GM19025 (cell line): Measurements from ENCODE around the gene MYOM1.

Source experiments
- ATAC-seq: cut with Tn5 transposase; IDR thresholded peaks from one replicate; pipeline ENCODE4 v1.9.1; 2021; ENCODE audit warnings: mild to moderate bottlenecking, low read depth, moderate library complexity; ENCODE audit not compliant: unreplicated experiment

Gene MYOM1

DNA sequence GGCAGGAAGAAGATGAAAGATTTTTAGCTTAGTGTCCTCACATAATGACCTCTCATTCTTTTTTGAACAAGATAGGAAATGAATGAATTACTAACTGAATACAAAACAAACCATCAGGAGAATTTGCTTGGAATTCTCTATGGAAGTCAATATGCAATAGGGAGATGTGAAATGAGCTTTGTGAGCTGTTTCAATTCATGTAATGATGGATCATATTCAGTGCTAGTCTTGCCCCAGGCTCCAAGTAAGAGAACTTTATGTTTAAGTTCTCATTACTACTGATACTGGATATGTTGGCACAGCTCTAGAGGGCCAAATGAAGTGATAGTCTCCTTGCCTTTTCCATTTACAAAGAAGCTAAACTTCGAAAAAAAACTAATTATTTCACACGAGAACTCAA, 29.2 kb downstream of the MYOM1 start:
- ATAC-seq: no peak

DNA sequence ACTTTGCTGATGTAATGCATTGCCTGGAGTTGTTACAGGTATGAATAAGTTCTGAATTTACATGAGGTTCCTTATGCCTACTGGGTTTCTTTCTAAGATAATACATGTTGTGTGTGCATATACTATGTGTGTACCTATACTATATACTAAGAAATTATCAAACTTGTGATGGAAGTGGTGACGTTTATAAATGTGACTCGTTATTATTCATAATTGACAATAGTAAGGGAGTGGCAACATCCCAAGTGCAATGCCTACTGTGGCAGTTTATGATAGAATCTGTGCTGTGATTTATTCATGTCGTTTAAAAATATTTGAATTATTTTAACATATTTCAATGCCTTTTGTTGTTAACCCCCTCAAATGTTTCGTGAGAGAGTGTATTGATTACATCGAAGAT, 29.9 kb downstream of the MYOM1 start:
- no peak for ATAC-seq

DNA sequence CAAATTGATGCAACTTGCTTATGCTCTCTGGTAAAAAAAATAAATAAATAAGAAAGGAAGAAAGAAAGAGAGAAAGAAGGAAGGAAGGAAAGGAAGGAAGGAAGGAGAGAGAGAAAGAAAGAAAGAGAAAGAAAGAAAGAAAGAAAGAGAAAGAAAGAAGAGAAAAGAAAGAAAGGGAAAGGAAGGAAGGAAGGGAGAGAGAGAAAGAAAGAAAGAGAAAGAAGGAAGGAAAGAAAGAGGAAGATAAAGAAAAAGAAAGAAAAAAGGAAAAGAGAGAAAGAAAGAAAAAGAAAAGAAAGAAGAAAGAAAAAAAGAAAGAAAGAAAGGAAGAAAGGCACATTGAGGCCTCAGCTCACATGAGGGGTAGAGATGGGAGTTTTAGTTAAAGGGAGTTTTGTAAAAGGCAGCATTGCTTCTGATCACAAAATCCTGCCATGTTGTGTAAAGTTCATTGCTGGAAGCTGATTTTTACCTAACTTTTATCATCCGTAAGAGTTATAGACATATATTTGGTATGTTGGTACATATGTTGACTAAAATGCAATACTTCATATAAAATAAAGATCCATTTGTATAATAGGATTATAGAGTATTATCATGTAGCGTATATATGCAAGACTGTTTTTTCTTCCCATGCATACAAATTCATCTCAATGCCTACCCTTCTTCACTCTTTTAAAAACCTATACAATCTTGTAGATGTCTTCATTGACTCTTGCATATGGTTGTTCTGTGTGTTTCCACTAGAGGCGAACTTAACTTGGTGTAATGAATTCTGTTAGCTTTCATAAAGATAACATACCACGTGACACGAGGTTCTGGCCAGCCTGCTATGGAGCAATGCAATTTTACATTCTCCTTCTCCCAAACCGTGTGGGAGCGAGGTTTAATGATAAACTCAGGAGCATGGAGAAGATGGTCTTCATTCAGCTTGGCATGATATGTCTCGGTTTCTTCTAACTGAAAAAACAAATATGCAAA, 32.8 kb downstream of the MYOM1 start:
- ATAC-seq: no peak

DNA sequence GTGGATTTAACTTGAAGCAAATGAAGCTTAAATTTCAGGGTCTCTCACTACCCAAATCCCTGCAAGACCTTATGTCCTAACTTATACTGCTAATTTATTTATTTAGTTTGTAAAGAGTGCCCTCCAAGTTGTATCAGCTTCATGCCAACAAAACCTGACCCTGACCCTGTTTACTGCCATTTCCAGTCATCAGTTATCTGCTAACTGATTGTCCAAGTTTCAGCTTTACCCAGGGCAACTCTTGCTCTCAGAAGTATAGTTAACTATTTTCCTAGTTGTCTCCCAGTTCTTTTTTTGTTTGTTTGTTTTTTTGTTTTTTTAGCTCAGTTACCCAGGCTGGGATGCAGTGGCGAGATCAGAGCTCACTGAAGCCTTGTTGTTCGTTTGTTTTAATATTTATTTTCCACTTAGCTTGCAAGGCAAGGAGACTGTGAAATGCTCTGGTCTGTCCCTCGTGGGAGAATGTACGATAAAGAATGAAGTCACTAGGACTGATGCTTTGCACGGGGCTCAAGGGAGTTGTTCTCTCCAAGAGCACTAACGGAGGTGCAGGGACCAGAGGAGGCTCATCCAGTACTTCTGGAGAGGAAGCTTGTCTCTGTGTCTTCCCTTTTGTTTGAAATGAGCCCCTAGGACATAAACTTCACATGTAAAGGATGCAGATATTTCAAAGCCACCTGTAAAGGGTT, 35.3 kb downstream of the MYOM1 start:
- ATAC-seq: no peak

DNA sequence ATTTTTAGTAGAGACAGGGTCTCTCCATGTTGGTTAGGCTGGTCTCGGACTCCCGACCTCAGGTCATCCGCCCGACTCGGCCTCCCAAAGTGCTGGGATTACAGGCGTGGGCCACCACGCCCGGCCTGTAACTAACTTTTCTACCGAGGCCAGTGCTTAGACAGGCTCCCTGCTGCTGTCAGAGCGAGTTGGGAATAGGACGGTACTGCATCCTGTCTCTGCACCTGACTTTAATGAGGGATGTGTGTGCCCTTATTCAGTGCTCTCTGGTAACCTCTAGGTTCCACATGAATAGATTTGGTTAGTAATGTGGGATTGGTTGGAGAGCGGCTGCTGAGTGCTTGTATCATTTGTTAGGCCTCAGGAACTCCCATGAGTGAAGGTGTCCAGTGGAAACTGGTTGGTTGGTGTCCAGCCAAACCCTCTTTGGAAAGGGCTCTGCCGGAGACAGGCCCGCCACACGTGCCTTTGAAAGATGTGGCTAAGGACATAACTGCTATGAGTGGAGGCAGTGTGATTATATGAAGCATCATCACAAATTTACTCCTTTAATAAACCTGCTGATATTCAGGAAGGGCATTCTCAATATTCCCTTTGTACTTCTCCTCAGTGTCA, 36.6 kb downstream of the MYOM1 start:
- no peak for ATAC-seq

DNA sequence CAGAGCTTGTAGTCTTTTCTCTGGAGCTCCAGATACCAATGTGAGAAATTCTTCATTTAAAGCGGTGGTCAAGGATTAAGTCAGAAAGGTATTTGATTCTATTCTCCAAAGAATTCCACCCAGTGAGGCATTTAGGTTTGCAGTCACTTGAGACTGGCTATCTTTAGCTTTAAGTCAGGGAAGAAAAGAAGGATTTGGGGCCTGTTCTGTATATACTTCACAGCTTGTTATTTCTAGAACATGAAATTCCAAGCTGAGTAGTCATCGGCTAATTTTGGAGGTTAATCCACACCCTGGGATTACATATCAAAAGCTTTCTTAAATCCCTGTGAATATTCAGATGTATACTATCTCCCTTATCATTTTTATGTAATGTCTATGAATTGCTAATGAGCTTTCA, 39.4 kb downstream of the MYOM1 start:
- ATAC-seq: no peak

DNA sequence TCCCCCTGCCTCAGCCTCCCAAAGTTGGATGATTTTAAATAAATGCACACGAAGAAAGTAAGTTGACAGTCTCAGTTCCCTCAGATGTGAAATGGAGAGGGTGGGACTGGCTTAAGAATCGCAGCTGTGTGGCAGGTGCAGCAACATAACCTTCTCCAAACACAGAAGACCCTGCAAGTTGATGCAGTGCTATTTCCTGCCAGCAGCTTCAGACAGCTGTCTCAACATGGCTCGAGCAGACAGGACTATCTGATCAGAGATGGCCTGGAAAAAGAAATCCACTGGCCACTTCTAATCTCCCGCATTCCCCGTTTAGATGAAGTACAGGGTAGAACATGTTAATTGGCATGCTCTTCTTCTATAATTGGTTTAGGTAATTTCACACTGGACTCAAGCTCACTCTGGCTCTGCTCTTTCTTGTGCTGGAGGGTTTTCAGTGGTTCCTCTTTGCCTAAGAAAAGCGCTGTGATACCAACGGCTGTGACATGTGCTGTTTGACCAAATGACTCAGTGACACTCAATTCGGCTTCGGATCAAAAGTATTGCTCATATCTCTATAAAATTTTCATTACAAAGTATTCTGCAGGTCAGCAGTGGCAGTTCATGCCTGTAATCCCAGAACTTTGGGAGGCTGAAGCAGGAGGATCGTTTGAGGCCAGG, 40.2 kb downstream of the MYOM1 start:
- ATAC-seq: no peak

DNA sequence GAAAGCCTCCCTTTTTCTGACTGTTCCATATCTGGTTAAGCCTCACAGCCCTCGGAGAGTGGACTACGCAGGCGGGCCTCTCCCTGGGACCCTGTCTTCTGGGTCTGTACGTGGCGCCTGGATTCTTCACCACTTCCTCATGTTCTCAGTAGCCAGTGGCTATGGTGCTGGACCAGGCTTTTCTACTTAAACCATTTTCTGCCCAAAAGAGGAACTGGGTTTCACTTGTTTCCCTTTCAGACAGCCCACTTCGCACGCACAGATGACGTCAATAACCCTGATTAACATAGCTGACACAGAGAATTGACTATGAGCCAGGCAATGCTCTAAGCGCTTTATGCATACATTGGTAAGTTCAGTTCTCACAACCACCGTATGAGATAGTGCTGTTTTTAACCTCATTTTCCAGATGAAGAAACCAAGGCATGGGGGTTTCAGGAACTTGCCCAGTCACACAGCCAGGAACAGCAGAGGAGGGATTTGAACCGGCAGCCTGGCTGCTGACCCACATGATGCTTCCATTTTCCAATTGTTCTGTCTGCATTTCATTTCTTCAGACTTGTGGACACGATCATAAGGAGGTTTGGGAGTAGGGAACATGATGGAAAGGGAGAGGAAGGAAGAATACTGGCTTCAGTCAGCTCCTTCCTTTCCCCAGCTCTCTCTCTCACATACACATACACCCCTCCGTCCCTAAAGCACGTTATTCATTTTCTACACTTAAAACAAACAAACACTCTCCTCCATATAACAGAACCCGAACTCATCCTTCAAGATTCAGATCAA, 41.7 kb downstream of the MYOM1 start:
- peak; percentile 91 for ATAC-seq

DNA sequence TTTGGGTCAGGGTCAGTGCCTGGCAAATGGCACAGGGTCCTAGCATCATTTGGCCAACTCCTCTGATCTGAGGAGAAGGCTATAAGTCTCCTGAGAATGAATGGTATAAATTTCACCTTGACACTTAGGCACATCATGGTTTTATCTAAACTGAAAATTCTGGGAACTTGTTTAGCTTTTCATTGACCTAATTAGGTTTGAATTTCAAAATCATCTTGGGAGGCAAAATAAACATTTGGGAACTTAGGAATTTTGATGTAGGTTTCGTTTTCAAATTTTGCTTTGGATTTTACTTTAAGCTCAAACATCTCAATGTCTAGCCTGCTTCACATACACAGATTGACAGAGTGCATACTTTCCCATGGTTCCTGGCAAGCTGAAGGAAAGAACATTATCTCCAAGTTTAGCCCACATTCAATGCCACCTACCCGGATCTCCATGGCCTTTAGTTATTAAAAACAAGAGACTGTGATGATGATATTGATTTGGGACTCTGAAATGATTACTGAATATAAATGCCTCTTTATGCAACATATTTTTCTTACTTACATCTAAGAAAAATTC, 44.5 kb downstream of the MYOM1 start:
- no peak for ATAC-seq

DNA sequence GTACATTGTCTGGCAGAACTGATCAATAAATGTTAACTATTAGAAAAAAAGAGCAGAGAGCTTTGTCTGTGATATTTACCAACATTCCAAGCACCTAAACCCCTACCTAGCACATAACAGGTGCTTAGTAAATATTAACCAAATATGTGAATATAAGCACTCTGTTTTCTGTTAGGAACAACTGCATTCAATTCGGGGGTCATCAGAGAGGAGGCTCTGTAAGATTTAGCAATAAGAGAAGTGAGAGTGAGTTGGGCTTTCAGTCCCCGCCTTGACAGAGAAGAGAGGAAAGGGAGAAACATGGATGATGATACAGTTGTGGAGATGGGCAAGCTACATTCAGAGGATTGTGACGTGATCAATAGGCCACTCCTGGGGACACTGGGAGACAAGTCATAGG, 47.7 kb downstream of the MYOM1 start:
- no peak for ATAC-seq

DNA sequence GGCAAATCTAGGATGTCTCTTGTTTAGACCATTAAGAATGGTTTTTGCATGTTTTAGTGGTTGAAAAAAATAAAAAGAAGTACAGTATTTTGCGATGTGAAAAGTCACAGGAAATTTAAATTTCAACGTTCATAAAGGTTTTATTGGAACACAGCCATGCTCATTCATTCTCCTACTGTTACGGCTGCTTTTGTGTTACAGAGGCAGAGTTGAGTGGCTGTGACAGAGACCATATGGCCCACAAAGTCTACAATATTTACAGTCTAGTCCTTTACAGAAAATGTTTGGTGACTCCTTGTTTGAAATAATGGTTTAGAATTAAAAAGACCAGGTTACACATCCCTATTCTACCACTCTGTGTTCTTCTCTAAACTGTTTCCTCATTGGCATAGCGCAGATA, 48.1 kb downstream of the MYOM1 start:
- no peak for ATAC-seq

DNA sequence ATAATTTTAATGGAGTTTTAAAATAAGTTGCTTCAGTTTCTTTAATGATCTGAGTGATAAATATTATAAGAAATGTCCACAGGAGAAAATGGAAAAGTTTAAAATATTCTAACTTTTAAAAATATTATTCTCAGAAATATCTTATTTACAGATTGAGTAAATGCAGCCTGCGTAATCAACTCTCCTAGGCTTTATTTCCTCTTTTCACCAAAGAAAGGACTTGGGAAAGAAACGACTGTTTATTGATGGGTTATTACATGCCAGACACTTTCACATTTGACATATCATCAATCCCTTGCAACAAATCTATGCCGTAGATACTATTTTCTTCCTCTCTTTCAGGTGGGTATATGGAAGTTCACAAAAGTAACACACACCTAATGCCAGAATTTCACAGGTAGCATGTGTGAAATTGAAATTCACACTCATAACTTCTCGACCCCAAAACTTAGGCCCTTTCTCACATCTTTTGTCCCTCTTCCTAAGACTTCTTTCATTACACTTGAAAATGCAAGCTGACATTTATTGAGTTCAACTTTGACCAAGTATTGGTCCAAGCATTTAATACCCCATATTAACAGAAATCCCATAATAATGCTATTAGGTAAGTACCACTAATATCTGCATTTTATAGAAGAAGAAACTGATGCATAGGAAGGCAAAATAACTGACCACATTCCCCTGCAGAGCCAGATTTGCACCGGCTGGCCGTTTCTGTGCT, 49.2 kb downstream of the MYOM1 start:
- ATAC-seq: no peak

DNA sequence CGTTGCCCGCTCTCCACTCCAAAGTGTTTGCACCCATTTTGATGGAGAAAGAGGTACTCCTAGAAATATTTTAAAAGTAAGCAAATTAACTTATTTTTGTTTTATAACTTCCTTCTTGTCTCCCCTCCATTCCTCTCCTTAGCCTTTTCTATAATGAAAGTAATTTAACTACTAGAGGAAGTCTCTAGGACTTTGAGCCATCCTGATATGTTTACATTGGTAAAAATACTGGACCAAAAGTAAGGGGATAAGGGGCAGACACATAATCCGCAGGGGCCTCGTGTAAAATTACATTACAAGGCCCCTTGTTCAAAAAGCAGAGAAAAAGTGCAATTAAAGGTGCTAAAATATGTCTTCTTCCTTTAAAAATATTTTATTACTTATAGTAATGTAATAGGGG, 55.4 kb downstream of the MYOM1 start:
- no peak for ATAC-seq

DNA sequence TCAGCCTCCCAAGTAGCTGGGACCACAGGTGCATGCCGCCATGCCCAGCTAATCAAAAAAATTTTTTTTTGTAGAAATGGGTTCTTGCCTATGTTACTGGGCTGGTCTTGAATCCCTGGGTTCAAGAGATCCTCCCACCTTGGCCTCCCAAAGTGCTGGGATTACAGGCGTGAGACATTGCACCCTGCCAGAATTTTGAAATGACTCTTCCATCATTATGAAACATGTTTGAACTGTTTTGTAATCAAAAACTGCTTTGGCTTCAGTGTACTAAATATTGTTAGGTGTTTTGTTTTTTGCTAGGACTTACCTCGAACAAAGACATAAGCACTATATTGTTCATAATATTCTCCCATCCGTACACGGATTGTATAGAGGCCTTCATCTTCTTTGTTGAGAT, 55.8 kb downstream of the MYOM1 start:
- ATAC-seq: no peak

DNA sequence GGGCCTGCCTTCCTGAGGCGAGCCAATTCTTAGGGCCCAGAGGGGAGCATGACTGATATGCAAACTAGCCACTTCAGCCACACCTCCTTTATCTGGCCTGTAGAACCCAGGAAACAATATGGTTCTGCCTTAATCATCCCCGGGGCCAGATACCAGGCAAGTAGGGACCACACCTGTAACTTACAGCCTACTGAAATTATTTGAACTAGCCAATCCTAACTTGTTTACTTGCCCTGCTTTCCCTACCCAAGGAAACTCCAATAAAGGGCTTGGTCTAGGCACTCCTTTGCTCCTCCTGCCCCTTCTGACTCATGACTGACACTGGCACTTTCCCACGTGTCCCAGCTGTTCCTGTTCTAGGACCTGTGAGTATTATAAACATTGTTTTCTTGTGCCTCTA, 57.6 kb downstream of the MYOM1 start:
- no peak for ATAC-seq

DNA sequence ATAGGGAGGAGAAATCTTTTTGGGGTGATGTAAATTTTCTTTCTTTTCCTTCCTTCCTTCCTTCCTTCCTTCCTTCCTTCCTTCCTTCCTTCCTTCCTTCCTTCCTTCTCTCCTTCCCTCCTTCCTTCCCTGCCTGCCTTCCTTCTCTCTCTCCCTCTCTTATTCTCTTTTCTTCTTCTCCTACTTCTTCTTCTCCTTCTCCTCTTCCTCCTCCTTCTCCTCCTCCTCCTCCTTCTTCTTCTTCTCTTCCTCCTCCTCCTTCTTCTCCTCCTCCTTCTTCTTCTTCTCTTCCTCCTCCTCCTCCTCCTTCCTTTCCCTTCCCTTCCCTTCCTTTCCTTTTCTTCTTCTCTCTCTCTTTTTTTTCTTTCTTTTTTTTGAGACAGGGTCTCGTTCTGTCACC, 59.9 kb downstream of the MYOM1 start:
- ATAC-seq: no peak

DNA sequence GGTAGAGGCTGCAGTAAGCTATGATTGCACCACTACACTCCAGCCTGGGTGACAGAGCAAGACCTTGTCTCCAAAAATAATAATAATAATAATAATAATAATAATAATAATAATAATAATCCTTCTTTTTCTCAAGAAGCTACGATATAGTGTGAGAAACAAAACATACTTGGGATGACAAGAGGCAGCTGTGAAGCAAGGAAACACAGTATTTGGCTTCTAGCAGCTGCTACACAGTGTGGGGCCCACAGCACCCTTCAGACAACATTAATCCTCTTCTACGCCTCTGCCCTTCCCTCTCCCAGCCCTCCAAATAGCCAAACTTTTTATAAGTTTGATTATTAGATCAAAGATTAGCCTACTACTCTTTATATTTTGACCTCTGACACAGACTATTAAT, 62.2 kb downstream of the MYOM1 start:
- ATAC-seq: no peak

DNA sequence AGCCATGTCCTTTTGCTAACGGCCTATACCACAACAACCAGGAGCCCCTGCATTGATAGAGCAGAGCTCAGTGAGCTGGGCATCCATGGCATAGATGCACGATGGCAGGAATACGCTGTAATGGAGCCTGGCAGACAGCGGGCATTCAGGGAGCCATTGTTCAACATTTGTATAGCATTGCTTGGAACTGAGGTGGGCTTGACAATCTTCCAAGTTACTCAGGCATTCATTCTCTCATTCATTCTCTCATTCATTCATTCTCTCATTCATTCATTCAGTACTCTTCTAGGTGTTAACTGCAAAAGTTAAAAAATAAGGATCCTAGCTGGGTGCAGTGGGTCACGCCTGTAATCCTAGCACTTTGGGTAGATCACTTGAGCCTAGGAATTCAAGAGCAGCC, 62.7 kb downstream of the MYOM1 start:
- no peak for ATAC-seq

DNA sequence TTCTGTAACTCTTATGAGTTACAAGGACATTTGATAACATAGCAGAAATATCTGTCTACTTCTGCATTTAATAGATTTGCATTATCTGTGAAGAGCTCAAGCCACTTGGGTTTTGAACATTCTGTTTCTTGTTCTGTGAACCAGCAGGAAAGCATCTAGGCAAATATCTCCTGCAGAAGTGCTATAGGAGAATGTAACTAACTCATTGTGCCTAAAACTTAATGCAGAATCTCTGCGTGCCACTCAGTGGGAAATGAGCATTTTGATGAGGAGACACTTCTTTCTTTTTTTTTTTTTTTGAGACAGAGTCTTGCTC, 63.5 kb downstream of the MYOM1 start:
- ATAC-seq: no peak
